ENCODE results near the gene SEPTIN2. TPM values are rescaled to one million over a fixed set of nuclear protein-coding genes. Genes with fewer than 3 reads are reported as not detected.
"Not testable (repeated sequence)": the region's sequence is repeated elsewhere in the genome, so short reads cannot be mapped to it uniquely, and the experiment has no call there.

SEPTIN2 gene
- total RNA-seq, 1 experiment from 2014 or later = 271 TPM

DNA sequence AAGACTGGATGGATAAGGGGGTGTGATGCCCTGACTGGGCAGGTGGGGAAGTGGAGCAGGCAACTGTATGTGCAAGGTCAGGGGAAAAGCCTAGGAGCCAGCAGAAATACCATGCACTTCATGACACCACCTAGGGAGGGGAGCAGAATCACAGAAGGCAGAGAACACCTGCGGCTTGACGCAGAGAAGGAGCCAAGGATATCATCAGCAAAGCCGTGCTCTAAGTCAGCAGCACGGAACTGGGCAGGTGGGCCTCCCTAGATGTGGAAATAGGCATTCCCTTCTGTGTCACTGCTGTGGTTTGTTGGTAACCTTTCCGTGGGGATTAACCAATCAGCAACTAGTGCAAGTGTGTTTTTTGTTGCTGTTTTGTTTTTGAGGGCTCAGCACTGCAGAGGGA lies 41.6 kb upstream of the SEPTIN2 start:
- no TSS peak for BruUV-seq (replicated peaks)
- H3K4me3 Mint-ChIP-seq (ENCODE audit: unreplicated experiment) = no peak overlapping the region
- no peak overlapping the region for H3K27ac Mint-ChIP-seq (ENCODE audit: low read depth, unreplicated experiment)
- POLR2A ChIA-PET = interaction anchor here (0.6 to 1.4 kb wide), 3 partner anchors 14 to 56 kb away, joined by 3 to 4 read pairs (median 4); no protein-coding TSS in a partner anchor
- H3K4me1 Mint-ChIP-seq (ENCODE audit: insufficient read depth, unreplicated experiment) = peaks cover 34% of the 10 kb centered on the region
- H3K27me3 Mint-ChIP-seq (ENCODE audit: insufficient read depth, unreplicated experiment) = no peaks in the 10 kb centered on the region
- CTCF ChIA-PET = interaction anchor here (0.7 to 1.5 kb wide), 3 partner anchors 17 to 40 kb away, joined by 3 to 4 read pairs (median 3); no protein-coding TSS in a partner anchor
- TF ChIP-seq, protein P1, sequence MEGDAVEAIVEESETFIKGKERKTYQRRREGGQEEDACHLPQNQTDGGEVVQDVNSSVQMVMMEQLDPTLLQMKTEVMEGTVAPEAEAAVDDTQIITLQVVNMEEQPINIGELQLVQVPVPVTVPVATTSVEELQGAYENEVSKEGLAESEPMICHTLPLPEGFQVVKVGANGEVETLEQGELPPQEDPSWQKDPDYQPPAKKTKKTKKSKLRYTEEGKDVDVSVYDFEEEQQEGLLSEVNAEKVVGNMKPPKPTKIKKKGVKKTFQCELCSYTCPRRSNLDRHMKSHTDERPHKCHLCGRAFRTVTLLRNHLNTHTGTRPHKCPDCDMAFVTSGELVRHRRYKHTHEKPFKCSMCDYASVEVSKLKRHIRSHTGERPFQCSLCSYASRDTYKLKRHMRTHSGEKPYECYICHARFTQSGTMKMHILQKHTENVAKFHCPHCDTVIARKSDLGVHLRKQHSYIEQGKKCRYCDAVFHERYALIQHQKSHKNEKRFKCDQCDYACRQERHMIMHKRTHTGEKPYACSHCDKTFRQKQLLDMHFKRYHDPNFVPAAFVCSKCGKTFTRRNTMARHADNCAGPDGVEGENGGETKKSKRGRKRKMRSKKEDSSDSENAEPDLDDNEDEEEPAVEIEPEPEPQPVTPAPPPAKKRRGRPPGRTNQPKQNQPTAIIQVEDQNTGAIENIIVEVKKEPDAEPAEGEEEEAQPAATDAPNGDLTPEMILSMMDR (IDR thresholded peaks at IDR 0.05; ENCODE audit: unreplicated experiment) = no peak
- intact Hi-C loops (cut with micrococcal nuclease) = no loop called here
- peaks cover 49% of the 10 kb centered on the region for H3K36me3 Mint-ChIP-seq (ENCODE audit: insufficient read depth, unreplicated experiment)
- peaks cover 14% of the 10 kb centered on the region for H3K9me3 Mint-ChIP-seq (ENCODE audit: unreplicated experiment)
- DNase-seq (ENCODE audit: unreplicated experiment) = no peak

DNA sequence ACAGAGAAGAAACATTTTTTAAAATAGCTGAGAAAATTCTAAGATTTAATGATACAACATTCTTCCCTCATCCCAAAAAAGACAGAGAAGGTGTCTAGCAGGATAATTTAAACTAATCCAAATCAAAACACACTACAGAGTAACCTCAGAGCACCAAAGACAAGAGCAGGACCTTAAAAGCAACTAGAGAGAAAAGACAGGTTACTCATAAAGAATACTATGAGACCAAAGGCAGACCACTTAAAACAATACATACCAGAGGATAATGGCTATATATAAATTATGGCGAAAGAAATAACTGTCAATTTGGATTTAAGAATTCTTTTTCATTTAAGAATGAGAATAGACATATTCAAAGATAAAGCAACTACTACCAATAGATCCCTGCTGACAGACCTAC lies 40.2 kb upstream of the SEPTIN2 start:
- H3K36me3 Mint-ChIP-seq (ENCODE audit: insufficient read depth, unreplicated experiment) = peaks cover 47% of the 10 kb centered on the region
- TF ChIP-seq, protein P1 (IDR thresholded peaks at IDR 0.05; ENCODE audit: unreplicated experiment) = no peak
- no peaks in the 10 kb centered on the region for H3K27me3 Mint-ChIP-seq (ENCODE audit: insufficient read depth, unreplicated experiment)
- BruUV-seq (replicated peaks) = no TSS peak
- H3K4me1 Mint-ChIP-seq (ENCODE audit: insufficient read depth, unreplicated experiment) = peaks cover 26% of the 10 kb centered on the region
- POLR2A ChIA-PET = interaction anchor here (1.0 to 1.4 kb wide), 4 partner anchors 9 to 39 kb away, joined by 3 to 5 read pairs (median 4); no protein-coding TSS in a partner anchor
- DNase-seq (ENCODE audit: unreplicated experiment) = no peak
- H3K9me3 Mint-ChIP-seq (ENCODE audit: unreplicated experiment) = peaks cover 14% of the 10 kb centered on the region
- no peak overlapping the region for H3K4me3 Mint-ChIP-seq (ENCODE audit: unreplicated experiment)
- no peak overlapping the region for H3K27ac Mint-ChIP-seq (ENCODE audit: low read depth, unreplicated experiment)
- intact Hi-C loops (cut with micrococcal nuclease) = no loop called here
- CTCF ChIA-PET = interaction anchor here (1.5 kb wide), 2 partner anchors 22 to 39 kb away, joined by 3 to 4 read pairs; no protein-coding TSS in a partner anchor

DNA sequence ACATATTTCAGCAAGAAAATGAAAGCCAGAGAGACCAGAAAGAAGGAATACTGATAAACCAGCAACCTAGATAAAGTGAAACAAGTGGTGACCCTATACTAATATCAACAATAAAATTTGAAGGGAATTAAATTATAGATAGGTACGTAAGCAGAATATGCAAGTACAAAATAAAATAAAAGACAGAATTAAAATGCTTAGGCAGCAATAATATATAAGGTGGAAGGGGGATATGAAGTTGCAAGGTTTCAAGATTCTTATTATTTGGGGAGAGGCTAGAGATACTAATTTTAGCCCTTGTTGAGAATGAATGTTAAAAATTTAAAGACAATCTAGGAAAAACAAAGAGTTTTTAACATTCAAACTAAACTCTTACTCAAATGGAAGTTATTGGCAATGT lies 39.8 kb upstream of the SEPTIN2 start:
- H3K27me3 Mint-ChIP-seq (ENCODE audit: insufficient read depth, unreplicated experiment) = no peaks in the 10 kb centered on the region
- BruUV-seq (replicated peaks) = no TSS peak
- ChIA-PET POLR2A (interaction anchor here (0.7 to 1.4 kb wide), 4 partner anchors 12 to 42 kb away, joined by 3 to 5 read pairs (median 4); no protein-coding TSS in a partner anchor), CTCF (interaction anchor here (1.5 kb wide), 2 partner anchors 22 to 38 kb away, joined by 3 to 4 read pairs; no protein-coding TSS in a partner anchor)
- DNase-seq (ENCODE audit: unreplicated experiment) = no peak
- H3K9me3 Mint-ChIP-seq (ENCODE audit: unreplicated experiment) = peaks cover 14% of the 10 kb centered on the region
- peaks cover 47% of the 10 kb centered on the region for H3K36me3 Mint-ChIP-seq (ENCODE audit: insufficient read depth, unreplicated experiment)
- TF ChIP-seq, protein P1 (IDR thresholded peaks at IDR 0.05; ENCODE audit: unreplicated experiment) = no peak
- no peak overlapping the region for H3K27ac Mint-ChIP-seq (ENCODE audit: low read depth, unreplicated experiment)
- intact Hi-C loops (cut with micrococcal nuclease) = no loop called here
- H3K4me1 Mint-ChIP-seq (ENCODE audit: insufficient read depth, unreplicated experiment) = peaks cover 23% of the 10 kb centered on the region
- H3K4me3 Mint-ChIP-seq (ENCODE audit: unreplicated experiment) = no peak overlapping the region

DNA sequence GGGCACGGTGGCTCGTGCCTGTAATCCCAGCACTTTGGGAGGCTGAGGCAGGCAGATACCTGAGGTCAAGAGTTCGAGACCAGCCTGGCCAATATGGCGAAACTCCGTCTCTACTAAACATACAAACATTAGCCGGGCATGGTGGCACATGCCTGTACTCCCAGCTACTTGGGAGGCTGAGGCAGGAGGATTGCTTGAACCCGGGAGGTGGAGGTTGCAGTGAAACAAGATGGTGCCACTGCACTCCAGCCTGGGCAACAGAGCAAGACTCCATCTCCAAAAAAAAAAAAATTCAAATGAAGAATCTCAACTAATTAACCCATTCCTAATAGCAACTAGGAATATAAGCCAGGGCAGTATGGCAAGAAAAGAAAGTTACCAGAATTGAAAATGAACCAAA lies 37.4 kb upstream of the SEPTIN2 start:
- Mint-ChIP-seq H3K36me3 (ENCODE audit: insufficient read depth, unreplicated experiment) (peaks cover 45% of the 10 kb centered on the region), H3K9me3 (ENCODE audit: unreplicated experiment) (peaks cover 14% of the 10 kb centered on the region), H3K4me1 (ENCODE audit: insufficient read depth, unreplicated experiment) (peaks cover 15% of the 10 kb centered on the region)
- intact Hi-C loops (cut with micrococcal nuclease); POLR2A ChIA-PET; BruUV-seq (replicated peaks); CTCF ChIA-PET; H3K27ac Mint-ChIP-seq (ENCODE audit: low read depth, unreplicated experiment); DNase-seq (ENCODE audit: unreplicated experiment); H3K27me3 Mint-ChIP-seq (ENCODE audit: insufficient read depth, unreplicated experiment); H3K4me3 Mint-ChIP-seq (ENCODE audit: unreplicated experiment): not testable (repeated sequence)

All from MCF 10A (cell line).